Osteocyte (in vitro differentiated cells): ENCODE data around the gene SUPT7L. TPM values are rescaled to one million over a fixed set of nuclear protein-coding genes. Genes with fewer than 3 reads are reported as not detected.
"Not testable (repeated sequence)": the region's sequence is repeated elsewhere in the genome, so short reads cannot be mapped to it uniquely, and the experiment has no call there.

ENCODE experiments used
- DNase-seq: peaks from one replicate; pipeline ENCODE4 v3.0.0; 2021; ENCODE audit warnings: mixed read lengths; ENCODE audit not compliant: unreplicated experiment; ENCODE audit errors: extremely low spot score
- H3K27ac Mint-ChIP-seq: one replicate; pipeline ENCODE4 v1.8.0; 2021; ENCODE audit warnings: mild to moderate bottlenecking, mixed read lengths; ENCODE audit not compliant: unreplicated experiment
- H3K27me3 Mint-ChIP-seq: one replicate; pipeline ENCODE4 v1.8.0; 2021; ENCODE audit warnings: mixed read lengths; ENCODE audit not compliant: unreplicated experiment
- H3K36me3 Mint-ChIP-seq: one replicate; pipeline ENCODE4 v1.8.0; 2021; ENCODE audit warnings: mixed read lengths; ENCODE audit not compliant: unreplicated experiment
- H3K4me1 Mint-ChIP-seq: one replicate; pipeline ENCODE4 v1.8.0; 2021; ENCODE audit warnings: mixed read lengths; ENCODE audit not compliant: unreplicated experiment
- H3K4me3 Mint-ChIP-seq: one replicate; pipeline ENCODE4 v1.8.0; 2021; ENCODE audit warnings: mild to moderate bottlenecking, moderate library complexity, mixed read lengths; ENCODE audit not compliant: unreplicated experiment
- H3K9me3 Mint-ChIP-seq: one replicate; pipeline ENCODE4 v1.8.0; 2021; ENCODE audit warnings: mixed read lengths; ENCODE audit not compliant: unreplicated experiment
- total RNA-seq: library from RNA; stranded (reverse); gene quantifications from 2 replicates; pipeline ENCODE4 v1.2.1, GENCODE V29; 2021
- TF ChIP-seq, protein P1 (sequence below): fragments of 200-600 bp; sonication (generic); IDR thresholded peaks from 2 replicates; pipeline ENCODE4 v1.5.0; 2021; ENCODE audit warnings: antibody characterized with exemption, mild to moderate bottlenecking, moderate library complexity

The SUPT7L gene
- total RNA-seq, 1 donor from 2014 or later: 41.2 TPM

DNA sequence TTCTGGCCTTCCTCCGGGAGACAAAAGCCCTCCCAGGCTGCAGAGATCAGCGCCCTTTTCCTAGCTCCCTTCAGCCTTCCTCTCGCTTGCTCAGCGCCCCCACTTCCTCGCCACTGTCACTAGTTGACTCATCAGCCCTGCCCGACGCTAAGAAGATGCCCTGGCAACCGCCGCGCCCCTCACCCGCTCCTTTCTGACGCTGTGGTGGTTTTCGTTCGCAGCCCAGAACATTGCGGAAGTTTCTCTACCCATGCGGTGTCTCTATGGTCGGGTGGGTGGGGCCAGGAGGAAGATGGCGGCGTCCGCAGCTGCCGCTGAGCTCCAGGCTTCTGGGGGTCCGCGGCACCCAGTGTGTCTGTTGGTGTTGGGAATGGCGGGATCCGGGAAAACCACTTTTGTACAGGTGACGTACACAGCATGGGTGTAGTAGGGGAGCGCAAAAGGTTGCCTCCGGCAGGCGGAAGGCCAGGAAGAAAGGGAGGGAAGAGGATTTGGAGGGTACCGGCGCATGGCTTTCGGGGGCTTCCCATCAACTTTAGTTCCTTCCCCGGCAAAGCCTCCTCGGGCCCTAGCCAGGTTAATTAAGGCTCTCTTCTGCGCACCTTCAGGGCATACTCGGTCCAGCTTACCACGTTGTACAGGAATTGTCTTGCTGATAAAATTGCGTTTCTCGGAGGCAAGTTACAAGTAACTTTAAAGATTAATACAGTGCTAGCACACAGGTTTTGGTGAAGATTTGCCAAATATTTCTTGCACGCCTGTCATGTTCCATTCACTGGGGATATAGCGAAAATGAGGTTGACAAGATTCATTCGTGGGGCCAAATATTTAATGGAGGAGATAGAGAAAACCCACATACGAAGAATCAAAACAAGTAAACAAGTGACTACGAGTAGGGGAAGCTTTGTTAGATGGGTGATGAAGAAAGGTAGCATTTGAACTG, 34.4 kb downstream of the SUPT7L start, which contains the start of the genes CCDC121 and GPN1:
TSS of gene CCDC121 (minus strand) at position 246 of the 943 bp plus-strand sequence. CDS start 1,213 bp downstream, outside the sequence.
TSS of gene GPN1 (plus strand) at position 284 of the 943 bp plus-strand sequence. CDS start at position 293, 9 bp downstream.
- peaks cover 29% of the 10 kb centered on the region for H3K36me3 Mint-ChIP-seq
- H3K27ac Mint-ChIP-seq: no peak within 1 kb of the TSS
- no peaks in the 10 kb centered on the region for H3K9me3 Mint-ChIP-seq
- TF ChIP-seq, protein P1, sequence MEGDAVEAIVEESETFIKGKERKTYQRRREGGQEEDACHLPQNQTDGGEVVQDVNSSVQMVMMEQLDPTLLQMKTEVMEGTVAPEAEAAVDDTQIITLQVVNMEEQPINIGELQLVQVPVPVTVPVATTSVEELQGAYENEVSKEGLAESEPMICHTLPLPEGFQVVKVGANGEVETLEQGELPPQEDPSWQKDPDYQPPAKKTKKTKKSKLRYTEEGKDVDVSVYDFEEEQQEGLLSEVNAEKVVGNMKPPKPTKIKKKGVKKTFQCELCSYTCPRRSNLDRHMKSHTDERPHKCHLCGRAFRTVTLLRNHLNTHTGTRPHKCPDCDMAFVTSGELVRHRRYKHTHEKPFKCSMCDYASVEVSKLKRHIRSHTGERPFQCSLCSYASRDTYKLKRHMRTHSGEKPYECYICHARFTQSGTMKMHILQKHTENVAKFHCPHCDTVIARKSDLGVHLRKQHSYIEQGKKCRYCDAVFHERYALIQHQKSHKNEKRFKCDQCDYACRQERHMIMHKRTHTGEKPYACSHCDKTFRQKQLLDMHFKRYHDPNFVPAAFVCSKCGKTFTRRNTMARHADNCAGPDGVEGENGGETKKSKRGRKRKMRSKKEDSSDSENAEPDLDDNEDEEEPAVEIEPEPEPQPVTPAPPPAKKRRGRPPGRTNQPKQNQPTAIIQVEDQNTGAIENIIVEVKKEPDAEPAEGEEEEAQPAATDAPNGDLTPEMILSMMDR: no peak
- no peaks in the 10 kb centered on the region for H3K27me3 Mint-ChIP-seq
- peaks cover 26% of the 10 kb centered on the region for H3K4me1 Mint-ChIP-seq
- DNase-seq: peak; percentile 94
- no peak within 1 kb of the TSS for H3K4me3 Mint-ChIP-seq

DNA sequence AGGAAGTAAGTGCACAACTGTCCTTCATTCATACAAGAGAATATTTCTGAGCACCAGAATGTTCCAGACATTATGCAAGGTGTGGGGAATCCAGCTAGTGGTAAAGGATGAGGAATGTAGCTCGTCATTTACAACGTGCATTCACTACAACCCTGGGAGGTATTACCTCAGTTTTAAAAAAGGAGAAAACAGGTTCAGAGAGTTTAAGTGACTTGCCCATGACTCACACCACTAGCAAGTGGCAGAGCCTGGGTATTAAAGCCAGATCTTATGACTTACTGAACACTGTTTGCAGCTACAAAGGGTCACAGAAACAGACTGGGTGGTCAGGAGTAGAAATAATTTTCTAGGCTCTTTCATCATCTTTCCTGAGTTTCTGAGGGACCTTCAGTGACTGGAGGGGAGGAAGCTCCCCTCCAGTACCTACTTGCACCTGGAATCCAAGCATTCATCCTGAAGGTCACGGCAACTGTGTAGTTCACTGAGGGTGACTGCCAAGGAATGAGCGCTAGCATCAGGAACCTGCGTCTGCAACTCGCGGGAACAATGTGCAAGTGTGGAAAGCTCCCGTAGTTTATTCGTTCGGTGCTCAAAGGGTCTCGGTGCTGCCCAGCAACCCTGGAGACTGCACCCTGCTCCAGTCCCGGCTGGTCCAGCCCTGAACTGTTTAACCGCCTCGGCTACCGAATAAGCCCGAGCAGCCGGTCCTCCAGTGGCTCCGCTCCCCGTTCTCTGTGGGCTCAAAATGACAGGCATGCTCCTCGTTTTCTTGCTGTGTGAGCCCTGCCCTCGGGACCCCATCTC, 35.2 kb downstream of the SUPT7L start:
- TF ChIP-seq, protein P1: no peak
- no peaks in the 10 kb centered on the region for H3K9me3 Mint-ChIP-seq
- H3K27me3 Mint-ChIP-seq: no peaks in the 10 kb centered on the region
- H3K4me3 Mint-ChIP-seq: no peak overlapping the region
- peaks cover 28% of the 10 kb centered on the region for H3K36me3 Mint-ChIP-seq
- H3K4me1 Mint-ChIP-seq: peaks cover 26% of the 10 kb centered on the region
- H3K27ac Mint-ChIP-seq: no peak overlapping the region
- no peak for DNase-seq

DNA sequence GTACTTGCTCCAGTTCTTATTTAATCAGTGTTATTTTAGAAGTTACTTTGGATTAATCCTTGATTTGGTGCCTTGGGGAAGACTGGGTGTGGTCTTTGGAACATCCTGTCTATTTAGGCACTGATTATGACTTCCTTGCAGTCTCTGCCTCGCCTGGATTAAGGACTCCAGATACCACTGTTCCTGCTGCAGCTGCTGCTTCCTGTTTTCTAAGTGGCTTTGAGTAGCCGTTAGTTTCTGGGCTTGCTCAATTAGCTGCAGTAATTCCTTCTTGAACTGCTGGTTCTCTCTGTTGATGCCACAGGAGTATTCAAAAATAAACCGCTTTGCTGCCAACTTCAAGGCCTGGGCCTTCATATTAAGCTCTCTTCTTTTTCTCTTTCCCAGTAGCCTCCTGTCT, 36.5 kb downstream of the SUPT7L start:
- H3K4me3 Mint-ChIP-seq, DNase-seq, H3K27me3 Mint-ChIP-seq, H3K9me3 Mint-ChIP-seq: not testable (repeated sequence)
- Mint-ChIP-seq H3K27ac (peak overlapping the region; percentile 32), H3K4me1 (peaks cover 38% of the 10 kb centered on the region), H3K36me3 (peaks cover 32% of the 10 kb centered on the region)

DNA sequence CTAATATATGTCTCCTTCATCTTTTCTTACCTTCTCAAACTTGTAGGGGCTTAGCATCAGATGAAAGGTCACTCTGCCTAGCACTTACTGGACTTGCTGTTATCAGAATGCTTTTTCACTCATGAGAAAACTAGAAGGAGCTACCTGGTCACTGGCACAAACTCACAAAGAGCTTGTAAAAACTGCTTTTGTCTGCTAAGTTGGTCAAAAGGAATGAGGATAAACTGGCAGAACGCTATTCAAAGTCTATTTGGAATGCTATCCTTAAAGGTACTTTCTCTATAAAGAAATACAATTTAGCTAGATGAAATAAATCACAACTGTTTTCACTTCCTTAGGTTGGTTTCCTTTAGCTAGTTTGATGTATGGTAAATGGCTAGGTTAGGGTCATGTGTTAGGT, 37.1 kb downstream of the SUPT7L start:
- H3K4me3 Mint-ChIP-seq, H3K27ac Mint-ChIP-seq, H3K9me3 Mint-ChIP-seq, DNase-seq, H3K27me3 Mint-ChIP-seq: not testable (repeated sequence)
- peaks cover 35% of the 10 kb centered on the region for H3K36me3 Mint-ChIP-seq
- H3K4me1 Mint-ChIP-seq: peaks cover 40% of the 10 kb centered on the region

GRCh38 chr2:27624943-27625342, 38.5 kb downstream of the SUPT7L start:
- Mint-ChIP-seq H3K36me3 (peaks cover 37% of the 10 kb centered on the region), H3K4me3 (no peak overlapping the region), H3K27me3 (no peaks in the 10 kb centered on the region), H3K4me1 (peaks cover 34% of the 10 kb centered on the region), H3K9me3 (no peaks in the 10 kb centered on the region), H3K27ac (no peak overlapping the region)
- TF ChIP-seq, protein P1: no peak
- no peak for DNase-seq
